CD4-positive, CD25-positive, alpha-beta regulatory T cell (primary cell): ENCODE results near the gene EXOC8. TPM values are rescaled to one million over a fixed set of nuclear protein-coding genes. Genes with fewer than 3 reads are reported as not detected.

Experiments
- ATAC-seq, 2 donors: fragments of 150-1000 bp; cut with Tn5 transposase; one replicate each; pipeline ENCODE4 v1.10.0; 2021; ENCODE audit warnings: low read depth in 2 of 2, moderate number of reproducible peaks in 2 of 2, moderate library complexity in 1 of 2
- DNase-seq, 3 donors: peaks; one replicate each; pipeline versions ENCODE4 v3.0.0 to v3.0.0-alpha.2; 2012 to 2022; ENCODE audit warnings: mixed read lengths in 1 of 3
- H3K27ac ChIP-seq: one replicate; pipeline ENCODE4 v1.7.0; 2013; ENCODE audit warnings: mild to moderate bottlenecking, low read length; ENCODE audit not compliant: insufficient read depth, poor library complexity, severe bottlenecking
- H3K27me3 ChIP-seq: one replicate; pipeline ENCODE4 v1.7.0; 2013; ENCODE audit warnings: low read length; ENCODE audit not compliant: control insufficient read depth, insufficient read depth
- H3K36me3 ChIP-seq: one replicate; pipeline ENCODE4 v1.7.0; 2013; ENCODE audit warnings: mild to moderate bottlenecking, low read length, moderate library complexity; ENCODE audit not compliant: control insufficient read depth, insufficient read depth
- H3K4me1 ChIP-seq: 2 replicates; pipeline ENCODE4 v1.7.0; 2013; ENCODE audit warnings: mild to moderate bottlenecking, low read length; ENCODE audit not compliant: insufficient read depth, control insufficient read depth, poor library complexity, severe bottlenecking
- H3K4me3 ChIP-seq: one replicate; pipeline ENCODE4 v1.7.0; 2013; ENCODE audit warnings: low read depth, mild to moderate bottlenecking, low read length, moderate library complexity
- H3K9me3 ChIP-seq, 2 experiments: 1 replicate in 1 of 2; 2 replicates in 1 of 2; pipeline ENCODE4 v1.7.0; 2013; ENCODE audit warnings: low read length in 2 of 2, mild to moderate bottlenecking in 1 of 2, moderate library complexity in 1 of 2; ENCODE audit not compliant: control insufficient read depth in 2 of 2
- H3K27ac Mint-ChIP-seq, 3 donors: one replicate each; pipeline ENCODE4 v1.8.0; 2020 to 2022; ENCODE audit warnings: mild to moderate bottlenecking in 3 of 3, mixed read lengths in 3 of 3, moderate library complexity in 2 of 3
- H3K27me3 Mint-ChIP-seq: one replicate; pipeline ENCODE4 v1.8.0; 2022; ENCODE audit warnings: mild to moderate bottlenecking, mixed read lengths
- H3K36me3 Mint-ChIP-seq: one replicate; pipeline ENCODE4 v1.8.0; 2020; ENCODE audit warnings: mixed read lengths
- H3K4me1 Mint-ChIP-seq, 4 donors: one replicate each; pipeline ENCODE4 v1.8.0; 2020 to 2022; ENCODE audit warnings: mixed read lengths in 4 of 4, mild to moderate bottlenecking in 1 of 4
- H3K4me3 Mint-ChIP-seq, 4 donors: one replicate each; pipeline ENCODE4 v1.8.0; 2020 to 2022; ENCODE audit warnings: mild to moderate bottlenecking in 4 of 4, mixed read lengths in 4 of 4, moderate library complexity in 3 of 4
- H3K9me3 Mint-ChIP-seq, 7 donors: one replicate each; pipeline ENCODE4 v1.8.0; 2020 to 2022; ENCODE audit warnings: mixed read lengths in 7 of 7, mild to moderate bottlenecking in 3 of 7, moderate library complexity in 2 of 7
- polyA plus RNA-seq, 4 donors: library from polyadenylated mRNA; unstranded; fragments of 300-500 nt; fragmentation: Illumina TruSeq; gene quantifications; one replicate each; pipeline ENCODE4 v1.2.3, GENCODE V29; 2021
- total RNA-seq: library from RNA; stranded (reverse); gene quantifications from one replicate; pipeline ENCODE4 v1.2.3, GENCODE V29; 2022

EXOC8 gene
- total and polyA plus RNA-seq, 5 donors from 2014 or later = 3.9 to 46.1 (median 4.1) TPM

- Histone ChIP-seq H3K27ac (no peak overlapping the region), H3K36me3 (peaks cover 12% of the 10 kb centered on the region), H3K4me1 (no peaks in the 10 kb centered on the region), H3K4me3 (no peak overlapping the region), H3K27me3 (no peaks in the 10 kb centered on the region), H3K9me3 (no peaks in the 10 kb centered on the region)
- no peak for ATAC-seq
- Mint-ChIP-seq H3K27me3 (no peaks in the 10 kb centered on the region), H3K4me3 (no peak overlapping the region), H3K4me1 (peaks cover 5 to 9% (median 8%) of the 10 kb centered on the region in 4 donors), H3K9me3 (no peaks in the 10 kb centered on the region), H3K36me3 (peaks cover 20% of the 10 kb centered on the region), H3K27ac (peak overlapping the region in 1 of 3 donors; percentile 47)
- no peak for DNase-seq
Observed at GRCh38 chr1:231359113-231359512, 21.5 kb upstream of the EXOC8 start.

GRCh38 chr1:231357831-231358354 is 20.2 kb upstream of the EXOC8 start:
- Mint-ChIP-seq H3K27ac (peak overlapping the region; percentile 15 to 83 (median 69)), H3K36me3 (peaks cover 21% of the 10 kb centered on the region), H3K4me1 (peaks cover 5 to 9% (median 8%) of the 10 kb centered on the region in 4 donors), H3K4me3 (no peak overlapping the region), H3K9me3 (no peaks in the 10 kb centered on the region), H3K27me3 (no peaks in the 10 kb centered on the region)
- no peak overlapping the region for H3K4me3 ChIP-seq
- peaks cover 16% of the 10 kb centered on the region for H3K36me3 ChIP-seq
- H3K27me3 ChIP-seq = no peaks in the 10 kb centered on the region
- no peaks in the 10 kb centered on the region for H3K4me1 ChIP-seq
- DNase-seq (peak; percentile 17 to 71 (median 61)), ATAC-seq (peak; percentile 81 to 82)
- no peaks in the 10 kb centered on the region for H3K9me3 ChIP-seq
- no peak overlapping the region for H3K27ac ChIP-seq

GRCh38 chr1:231357187-231357772 is 19.6 kb upstream of the EXOC8 start:
- H3K4me3 ChIP-seq = no peak overlapping the region
- DNase-seq (peak in 1 of 3 donors; percentile 17), ATAC-seq (no peak)
- peaks cover 5 to 9% (median 8%) of the 10 kb centered on the region in 4 donors for H3K4me1 Mint-ChIP-seq
- no peaks in the 10 kb centered on the region for H3K27me3 Mint-ChIP-seq
- no peaks in the 10 kb centered on the region for H3K9me3 ChIP-seq
- H3K4me1 ChIP-seq = no peaks in the 10 kb centered on the region
- H3K4me3 Mint-ChIP-seq = no peak overlapping the region
- peaks cover 18% of the 10 kb centered on the region for H3K36me3 ChIP-seq
- no peaks in the 10 kb centered on the region for H3K27me3 ChIP-seq
- peaks cover 22% of the 10 kb centered on the region for H3K36me3 Mint-ChIP-seq
- H3K27ac Mint-ChIP-seq = peak overlapping the region in 2 of 3 donors; percentile 15 to 83
- H3K9me3 Mint-ChIP-seq = no peaks in the 10 kb centered on the region
- H3K27ac ChIP-seq = no peak overlapping the region

GRCh38 chr1:231355171-231355570 is 17.5 kb upstream of the EXOC8 start:
- Histone ChIP-seq H3K4me1 (no peaks in the 10 kb centered on the region), H3K36me3 (peaks cover 37% of the 10 kb centered on the region), H3K9me3 (no peaks in the 10 kb centered on the region), H3K27me3 (no peaks in the 10 kb centered on the region), H3K27ac (no peak overlapping the region), H3K4me3 (no peak overlapping the region)
- Mint-ChIP-seq H3K36me3 (peaks cover 23% of the 10 kb centered on the region), H3K4me3 (no peak overlapping the region), H3K27ac (peak overlapping the region; percentile 45 to 82 (median 52)), H3K27me3 (no peaks in the 10 kb centered on the region), H3K4me1 (peaks cover 5 to 13% (median 8%) of the 10 kb centered on the region in 4 donors), H3K9me3 (peaks cover 0 to 1% (median 0%) of the 10 kb centered on the region in 7 donors)
- ATAC-seq = no peak
- no peak for DNase-seq

GRCh38 chr1:231354330-231355020 is 16.8 kb upstream of the EXOC8 start:
- Histone ChIP-seq H3K36me3 (peaks cover 44% of the 10 kb centered on the region), H3K27me3 (no peaks in the 10 kb centered on the region), H3K9me3 (no peaks in the 10 kb centered on the region), H3K4me3 (no peak overlapping the region), H3K27ac (no peak overlapping the region), H3K4me1 (no peaks in the 10 kb centered on the region)
- H3K4me1 Mint-ChIP-seq = peaks cover 5 to 14% (median 8%) of the 10 kb centered on the region in 4 donors
- no peak overlapping the region for H3K27ac Mint-ChIP-seq
- no peak overlapping the region for H3K4me3 Mint-ChIP-seq
- ATAC-seq (no peak), DNase-seq (no peak)
- no peaks in the 10 kb centered on the region for H3K27me3 Mint-ChIP-seq
- peaks cover 24% of the 10 kb centered on the region for H3K36me3 Mint-ChIP-seq
- peaks cover 0 to 1% (median 0%) of the 10 kb centered on the region in 7 donors for H3K9me3 Mint-ChIP-seq

GRCh38 chr1:231353086-231353485 is 15.4 kb upstream of the EXOC8 start:
- no peak for ATAC-seq
- H3K4me3 Mint-ChIP-seq = no peak overlapping the region
- H3K36me3 ChIP-seq = peaks cover 57% of the 10 kb centered on the region
- H3K4me1 ChIP-seq = no peaks in the 10 kb centered on the region
- DNase-seq = no peak
- H3K27me3 Mint-ChIP-seq = no peaks in the 10 kb centered on the region
- H3K4me3 ChIP-seq = no peak overlapping the region
- no peak overlapping the region for H3K27ac Mint-ChIP-seq
- H3K9me3 ChIP-seq = no peaks in the 10 kb centered on the region
- H3K27ac ChIP-seq = no peak overlapping the region
- H3K27me3 ChIP-seq = no peaks in the 10 kb centered on the region
- peaks cover 5 to 12% (median 9%) of the 10 kb centered on the region in 4 donors for H3K4me1 Mint-ChIP-seq
- peaks cover 0 to 1% (median 0%) of the 10 kb centered on the region in 7 donors for H3K9me3 Mint-ChIP-seq
- peaks cover 24% of the 10 kb centered on the region for H3K36me3 Mint-ChIP-seq

GRCh38 chr1:231351816-231352215 is 14.2 kb upstream of the EXOC8 start:
- Histone ChIP-seq H3K27ac (no peak overlapping the region), H3K9me3 (no peaks in the 10 kb centered on the region), H3K27me3 (no peaks in the 10 kb centered on the region), H3K36me3 (peaks cover 68% of the 10 kb centered on the region), H3K4me1 (no peaks in the 10 kb centered on the region), H3K4me3 (no peak overlapping the region)
- Mint-ChIP-seq H3K36me3 (peaks cover 28% of the 10 kb centered on the region), H3K27ac (no peak overlapping the region), H3K27me3 (no peaks in the 10 kb centered on the region), H3K4me1 (peaks cover 0 to 5% (median 2%) of the 10 kb centered on the region in 4 donors), H3K9me3 (peaks cover 0 to 1% (median 0%) of the 10 kb centered on the region in 7 donors), H3K4me3 (no peak overlapping the region)
- ATAC-seq (no peak), DNase-seq (no peak)
